HepG2 (cell line): ENCODE data around the gene HLA-DMB. TPM values are rescaled to one million over a fixed set of nuclear protein-coding genes. Genes with fewer than 3 reads are reported as not detected.

ENCODE experiments used
- FOXC1 ChIP-seq: sonication (generic); formaldehyde crosslinking; IDR thresholded peaks from 2 replicates; pipeline ENCODE4 v1.8.0; 2022; ENCODE audit warnings: mild to moderate bottlenecking, missing genetic modification reagents, borderline replicate concordance
- HNRNPK ChIP-seq: fragments of 200-400 bp; formaldehyde crosslinking; IDR thresholded peaks from 2 replicates; pipeline ENCODE4 v1.6.1; 2018; ENCODE audit warnings: low read length, low read depth, moderate library complexity, mild to moderate bottlenecking; ENCODE audit not compliant: poor library complexity, severe bottlenecking
- HOXD1 ChIP-seq: sonication (generic); formaldehyde crosslinking; IDR thresholded peaks from 2 replicates; pipeline ENCODE4 v1.5.0; 2020; ENCODE audit warnings: missing genetic modification reagents
- KAT8 ChIP-seq: IDR thresholded peaks from 2 replicates; pipeline ENCODE4 v1.6.1; 2016; ENCODE audit warnings: missing genetic modification reagents, missing compliant biosample characterization
- MAF1 ChIP-seq: sonication (generic); formaldehyde crosslinking; IDR thresholded peaks from 2 replicates; pipeline ENCODE4 v1.5.0; 2020; ENCODE audit warnings: missing genetic modification reagents, borderline replicate concordance
- SNRNP70 ChIP-seq: fragments of 200-400 bp; formaldehyde crosslinking; IDR thresholded peaks from 2 replicates; pipeline ENCODE4 v1.6.1; 2017; ENCODE audit warnings: mild to moderate bottlenecking, low read depth, low read length, moderate library complexity
- TOPORS ChIP-seq: sonication (generic); formaldehyde crosslinking; IDR thresholded peaks from 2 replicates; pipeline ENCODE4 v1.8.0; 2023; ENCODE audit warnings: mild to moderate bottlenecking, missing genetic modification reagents
- ZMAT3 ChIP-seq: sonication (generic); formaldehyde crosslinking; conservative IDR thresholded peaks from 2 replicates; pipeline ENCODE4 v1.7.0; 2021; ENCODE audit warnings: missing genetic modification reagents
- ZNF709 ChIP-seq: sonication (generic); formaldehyde crosslinking; IDR thresholded peaks from 2 replicates; pipeline ENCODE4 v1.5.0; 2020; ENCODE audit warnings: mild to moderate bottlenecking, missing genetic modification reagents
- ZNF724P ChIP-seq: sonication (generic); formaldehyde crosslinking; IDR thresholded peaks from 2 replicates; pipeline ENCODE4 v1.8.0; 2022; ENCODE audit warnings: missing genetic modification reagents, borderline replicate concordance
- polyA plus RNA-seq, 8 experiments: library from polyadenylated mRNA; depleted of rRNA in 3 of 8; stranded (reverse) in 7 of 8; unstranded in 1 of 8; fragments of >200 nt; fragmentation: Illumina TruSeq in 4 of 8; extraction: Trizol in 4 of 8; gene quantifications; 2 replicates each; pipeline versions ENCODE4 v1.2.1 to v1.2.3, GENCODE V29; 2011 to 2016; ENCODE audit warnings: low read depth in 4 of 8, missing spikeins in 1 of 8, mixed read lengths in 1 of 8; ENCODE audit not compliant: insufficient read depth in 1 of 8
- total RNA-seq, 5 experiments: library from RNA; depleted of rRNA; stranded (reverse); fragments of >200 nt; fragmentation: Illumina TruSeq; extraction: Trizol; gene quantifications; 2 replicates each; pipeline ENCODE4 v1.2.3, GENCODE V29; 2016; ENCODE audit warnings: low read depth in 1 of 5
- TF ChIP-seq, protein P1 (sequence below): conservative IDR thresholded peaks from 2 replicates; pipeline ENCODE4 v1.6.1; 2018; ENCODE audit warnings: missing genetic modification reagents
- TF ChIP-seq, protein P2 (sequence below): sonication (generic); formaldehyde crosslinking; IDR thresholded peaks from 2 replicates; pipeline ENCODE4 v1.4.0; 2020; ENCODE audit warnings: missing genetic modification reagents
- TF ChIP-seq, protein P3 (sequence below): IDR thresholded peaks from 2 replicates; pipeline ENCODE4 v1.6.1; 2016; ENCODE audit warnings: low read depth, missing genetic modification reagents, missing compliant biosample characterization

The HLA-DMB gene
- total and polyA plus RNA-seq, 2 of the 13 experiments (the other 11 are each of a cell fraction or from before 2014, with no cell fraction given), result not detected

DNA sequence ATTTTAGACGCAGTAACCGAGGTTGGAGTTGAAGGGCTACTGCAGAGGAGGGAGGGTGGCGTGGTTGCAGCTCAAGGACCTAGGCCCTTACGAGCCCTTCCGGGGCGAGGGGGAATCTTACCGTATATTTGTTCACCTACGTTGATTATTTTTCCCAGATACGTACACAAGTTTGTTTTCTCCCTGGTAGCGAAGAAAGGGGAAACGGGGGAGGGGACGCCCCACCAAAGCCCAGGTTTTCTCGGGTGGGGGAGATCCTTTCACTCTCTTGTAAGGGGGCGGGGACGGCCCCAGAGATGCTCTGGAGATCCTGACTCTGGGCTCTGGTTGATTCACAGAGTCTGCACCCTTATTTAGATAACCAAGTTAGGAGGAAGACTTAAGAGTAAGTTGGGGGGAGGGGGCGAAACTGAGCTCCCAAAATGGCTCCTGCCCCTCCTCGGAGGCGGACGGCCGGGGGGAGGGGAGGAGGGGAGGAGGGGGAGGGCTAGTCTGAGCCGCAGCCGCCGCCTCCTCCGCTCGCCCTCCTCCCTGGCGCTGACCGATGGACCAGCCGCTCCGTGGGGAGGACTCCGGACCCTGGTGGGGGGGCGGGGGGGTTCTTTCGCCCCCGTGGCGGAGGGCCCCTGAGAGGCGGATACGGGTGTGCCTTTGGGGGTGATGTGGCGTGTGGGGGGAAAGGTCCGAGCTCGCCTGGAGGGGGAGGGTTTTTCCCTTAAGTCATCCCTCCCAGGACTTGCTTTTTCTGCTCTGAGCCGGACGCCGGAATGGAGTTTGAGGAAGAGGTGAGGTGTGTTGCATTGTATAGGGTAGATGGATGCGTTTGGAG is 29.8 kb upstream of the HLA-DMB start (continued):
- no peak for TF ChIP-seq TOPORS
- no peak for TF ChIP-seq ZNF724P (CRISPR knock-in tag)
- no peak for TF ChIP-seq KAT8
- peak; percentile 96 for TF ChIP-seq HNRNPK
- TF ChIP-seq HOXD1 (CRISPR knock-in tag), result no peak
- TF ChIP-seq, protein P1, sequence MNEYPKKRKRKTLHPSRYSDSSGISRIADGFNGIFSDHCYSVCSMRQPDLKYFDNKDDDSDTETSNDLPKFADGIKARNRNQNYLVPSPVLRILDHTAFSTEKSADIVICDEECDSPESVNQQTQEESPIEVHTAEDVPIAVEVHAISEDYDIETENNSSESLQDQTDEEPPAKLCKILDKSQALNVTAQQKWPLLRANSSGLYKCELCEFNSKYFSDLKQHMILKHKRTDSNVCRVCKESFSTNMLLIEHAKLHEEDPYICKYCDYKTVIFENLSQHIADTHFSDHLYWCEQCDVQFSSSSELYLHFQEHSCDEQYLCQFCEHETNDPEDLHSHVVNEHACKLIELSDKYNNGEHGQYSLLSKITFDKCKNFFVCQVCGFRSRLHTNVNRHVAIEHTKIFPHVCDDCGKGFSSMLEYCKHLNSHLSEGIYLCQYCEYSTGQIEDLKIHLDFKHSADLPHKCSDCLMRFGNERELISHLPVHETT (CRISPR knock-in tag), result peak; percentile 31; the same call in 1 of the 2 replicates
- peak; percentile 16; the same call in 1 of the 2 replicates for TF ChIP-seq ZNF709 (CRISPR knock-in tag)
- TF ChIP-seq FOXC1 (CRISPR knock-in tag), result peak; percentile 70; the same call in 1 of the 2 replicates
- no peak for TF ChIP-seq MAF1 (CRISPR knock-in tag)
- TF ChIP-seq, protein P2, sequence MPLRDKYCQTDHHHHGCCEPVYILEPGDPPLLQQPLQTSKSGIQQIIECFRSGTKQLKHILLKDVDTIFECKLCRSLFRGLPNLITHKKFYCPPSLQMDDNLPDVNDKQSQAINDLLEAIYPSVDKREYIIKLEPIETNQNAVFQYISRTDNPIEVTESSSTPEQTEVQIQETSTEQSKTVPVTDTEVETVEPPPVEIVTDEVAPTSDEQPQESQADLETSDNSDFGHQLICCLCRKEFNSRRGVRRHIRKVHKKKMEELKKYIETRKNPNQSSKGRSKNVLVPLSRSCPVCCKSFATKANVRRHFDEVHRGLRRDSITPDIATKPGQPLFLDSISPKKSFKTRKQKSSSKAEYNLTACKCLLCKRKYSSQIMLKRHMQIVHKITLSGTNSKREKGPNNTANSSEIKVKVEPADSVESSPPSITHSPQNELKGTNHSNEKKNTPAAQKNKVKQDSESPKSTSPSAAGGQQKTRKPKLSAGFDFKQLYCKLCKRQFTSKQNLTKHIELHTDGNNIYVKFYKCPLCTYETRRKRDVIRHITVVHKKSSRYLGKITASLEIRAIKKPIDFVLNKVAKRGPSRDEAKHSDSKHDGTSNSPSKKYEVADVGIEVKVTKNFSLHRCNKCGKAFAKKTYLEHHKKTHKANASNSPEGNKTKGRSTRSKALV (CRISPR knock-in tag), result no peak
- TF ChIP-seq ZMAT3 (CRISPR knock-in tag), result 0 out of 2 replicates have a peak, but pooled peaks have one; percentile 32
- TF ChIP-seq, protein P3, sequence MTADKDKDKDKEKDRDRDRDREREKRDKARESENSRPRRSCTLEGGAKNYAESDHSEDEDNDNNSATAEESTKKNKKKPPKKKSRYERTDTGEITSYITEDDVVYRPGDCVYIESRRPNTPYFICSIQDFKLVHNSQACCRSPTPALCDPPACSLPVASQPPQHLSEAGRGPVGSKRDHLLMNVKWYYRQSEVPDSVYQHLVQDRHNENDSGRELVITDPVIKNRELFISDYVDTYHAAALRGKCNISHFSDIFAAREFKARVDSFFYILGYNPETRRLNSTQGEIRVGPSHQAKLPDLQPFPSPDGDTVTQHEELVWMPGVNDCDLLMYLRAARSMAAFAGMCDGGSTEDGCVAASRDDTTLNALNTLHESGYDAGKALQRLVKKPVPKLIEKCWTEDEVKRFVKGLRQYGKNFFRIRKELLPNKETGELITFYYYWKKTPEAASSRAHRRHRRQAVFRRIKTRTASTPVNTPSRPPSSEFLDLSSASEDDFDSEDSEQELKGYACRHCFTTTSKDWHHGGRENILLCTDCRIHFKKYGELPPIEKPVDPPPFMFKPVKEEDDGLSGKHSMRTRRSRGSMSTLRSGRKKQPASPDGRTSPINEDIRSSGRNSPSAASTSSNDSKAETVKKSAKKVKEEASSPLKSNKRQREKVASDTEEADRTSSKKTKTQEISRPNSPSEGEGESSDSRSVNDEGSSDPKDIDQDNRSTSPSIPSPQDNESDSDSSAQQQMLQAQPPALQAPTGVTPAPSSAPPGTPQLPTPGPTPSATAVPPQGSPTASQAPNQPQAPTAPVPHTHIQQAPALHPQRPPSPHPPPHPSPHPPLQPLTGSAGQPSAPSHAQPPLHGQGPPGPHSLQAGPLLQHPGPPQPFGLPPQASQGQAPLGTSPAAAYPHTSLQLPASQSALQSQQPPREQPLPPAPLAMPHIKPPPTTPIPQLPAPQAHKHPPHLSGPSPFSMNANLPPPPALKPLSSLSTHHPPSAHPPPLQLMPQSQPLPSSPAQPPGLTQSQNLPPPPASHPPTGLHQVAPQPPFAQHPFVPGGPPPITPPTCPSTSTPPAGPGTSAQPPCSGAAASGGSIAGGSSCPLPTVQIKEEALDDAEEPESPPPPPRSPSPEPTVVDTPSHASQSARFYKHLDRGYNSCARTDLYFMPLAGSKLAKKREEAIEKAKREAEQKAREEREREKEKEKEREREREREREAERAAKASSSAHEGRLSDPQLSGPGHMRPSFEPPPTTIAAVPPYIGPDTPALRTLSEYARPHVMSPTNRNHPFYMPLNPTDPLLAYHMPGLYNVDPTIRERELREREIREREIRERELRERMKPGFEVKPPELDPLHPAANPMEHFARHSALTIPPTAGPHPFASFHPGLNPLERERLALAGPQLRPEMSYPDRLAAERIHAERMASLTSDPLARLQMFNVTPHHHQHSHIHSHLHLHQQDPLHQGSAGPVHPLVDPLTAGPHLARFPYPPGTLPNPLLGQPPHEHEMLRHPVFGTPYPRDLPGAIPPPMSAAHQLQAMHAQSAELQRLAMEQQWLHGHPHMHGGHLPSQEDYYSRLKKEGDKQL (CRISPR knock-in tag), result 0 out of 2 replicates have a peak, but pooled peaks have one; percentile 30
- TF ChIP-seq SNRNP70, result no peak
